Endothelial cell of umbilical vein (primary cell): ENCODE measurements around the gene OGFRL1. TPM values are rescaled to one million over a fixed set of nuclear protein-coding genes. Genes with fewer than 3 reads are reported as not detected.

Experiments
- BruUV-seq: library from RNA; stranded (reverse); fragments of 400-500 nt; replicated peaks from 2 replicates; lab custom pipeline; 2021; lab: Mats Ljungman, UMichigan
- CTCF ChIA-PET: fragments of 300-600, 350-600 bp; sonication (Branson Sonifier 250); formaldehyde crosslinking; loops from one replicate; lab custom pipeline; 2021; ENCODE audit warnings: antibody characterized with exemption, inconsistent platforms; lab: Charles Lee
- POLR2A ChIA-PET: fragments of 300-600, 350-600 bp; sonication (Branson Sonifier 250); formaldehyde crosslinking; loops from one replicate; lab custom pipeline; 2021; ENCODE audit warnings: antibody characterized with exemption, inconsistent platforms; lab: Charles Lee
- DNase-seq: peaks from one replicate; pipeline ENCODE4 v3.0.0-alpha.2; 2011; ENCODE audit warnings: low read depth, low spot score
- FAIRE-seq: peaks from 2 replicates; lab custom pipeline; 2011; peaks lifted over from hg19 to GRCh38; lab: Jason Lieb, UNC
- H2AFZ ChIP-seq: 2 replicates; pipeline ENCODE4 v1.6.0; 2012; ENCODE audit warnings: low read depth, low read length, control low read depth, inconsistent platforms
- H3K27ac ChIP-seq: 2 replicates; pipeline ENCODE4 v1.5.1; 2011; ENCODE audit warnings: low read depth, mild to moderate bottlenecking, control low read depth, low read length, moderate library complexity; ENCODE audit not compliant: insufficient read depth
- H3K27me3 ChIP-seq, 2 experiments: 2 replicates each; pipeline versions ENCODE4 v1.6.0 to v1.6.1; 2011; ENCODE audit warnings: low read length in 2 of 2, mixed read lengths in 1 of 2; ENCODE audit not compliant: control insufficient read depth in 2 of 2, insufficient read depth in 2 of 2
- H3K36me3 ChIP-seq, 2 experiments: 2 replicates in 1 of 2; 3 replicates in 1 of 2; pipeline ENCODE4 v1.5.1; 2011; ENCODE audit warnings: low read length in 2 of 2, mild to moderate bottlenecking in 1 of 2, moderate library complexity in 1 of 2; ENCODE audit not compliant: control insufficient read depth in 2 of 2, insufficient read depth in 2 of 2; ENCODE audit errors: extremely low read depth in 1 of 2
- H3K4me1 ChIP-seq: 3 replicates; pipeline ENCODE4 v1.5.1; 2011; ENCODE audit warnings: mild to moderate bottlenecking, low read length; ENCODE audit not compliant: control insufficient read depth, insufficient read depth; ENCODE audit errors: extremely low read depth
- H3K4me2 ChIP-seq: 2 replicates; pipeline ENCODE4 v1.6.1; 2011; ENCODE audit warnings: low read length, control low read depth, mixed read lengths; ENCODE audit not compliant: insufficient read depth
- H3K4me3 ChIP-seq, 3 experiments: fragments of 200-600 bp in 1 of 3; sonication (generic), shearing (Covaris generic) in 1 of 3; replicated peaks in 1 of 3; 2 replicates each; pipeline ENCODE4 v1.5.1; 2011 to 2016; ENCODE audit warnings: control low read depth in 3 of 3, low read length in 3 of 3, mild to moderate bottlenecking in 2 of 3, inconsistent platforms in 1 of 3, low read depth in 1 of 3, moderate library complexity in 1 of 3; ENCODE audit not compliant: insufficient read depth in 1 of 3
- H3K79me2 ChIP-seq: 2 replicates; pipeline ENCODE4 v1.6.0; 2012; ENCODE audit warnings: low read length, inconsistent platforms; ENCODE audit not compliant: control insufficient read depth, insufficient read depth
- H3K9ac ChIP-seq: replicated peaks from 2 replicates; pipeline ENCODE3; 2011; ENCODE audit warnings: low read length, control low read depth; ENCODE audit not compliant: insufficient read depth; ENCODE audit errors: extremely low read depth
- H3K9me1 ChIP-seq: replicated peaks from 3 replicates; pipeline ENCODE4 v1.6.0; 2011; ENCODE audit warnings: mild to moderate bottlenecking, low read length; ENCODE audit not compliant: control insufficient read depth, insufficient read depth; ENCODE audit errors: extremely low read depth
- H3K9me3 ChIP-seq: replicated peaks from 2 replicates; pipeline ENCODE4 v1.5.1; 2012; ENCODE audit warnings: low read length, inconsistent platforms; ENCODE audit not compliant: control insufficient read depth, insufficient read depth
- H4K20me1 ChIP-seq: replicated peaks from 2 replicates; pipeline ENCODE3; 2011; ENCODE audit warnings: mild to moderate bottlenecking, low read length; ENCODE audit not compliant: control insufficient read depth, insufficient read depth; ENCODE audit errors: extremely low read depth
- EZH2 ChIP-seq: IDR thresholded peaks from 2 replicates; pipeline ENCODE4 v1.6.1; 2012; ENCODE audit warnings: borderline replicate concordance, low read depth, mild to moderate bottlenecking, moderate library complexity, low read length, inconsistent platforms; ENCODE audit not compliant: severe bottlenecking
- FOS ChIP-seq: IDR thresholded peaks from 2 replicates; pipeline ENCODE4 v1.6.1; 2011; ENCODE audit warnings: mild to moderate bottlenecking, low read length, moderate library complexity, borderline replicate concordance; ENCODE audit not compliant: insufficient read depth
- GATA2 ChIP-seq: IDR thresholded peaks from 2 replicates; pipeline ENCODE4 v1.7.0; 2011; ENCODE audit warnings: low read depth, mild to moderate bottlenecking, moderate library complexity, mixed read lengths, low read length; ENCODE audit not compliant: insufficient read length, insufficient read depth
- JUN ChIP-seq: IDR thresholded peaks from 2 replicates; pipeline ENCODE4 v1.6.1; 2011; ENCODE audit warnings: borderline replicate concordance, low read depth; ENCODE audit not compliant: insufficient read length, insufficient read depth
- MYC ChIP-seq: IDR thresholded peaks from one replicate; pipeline ENCODE4 v1.6.1; 2011; ENCODE audit warnings: mild to moderate bottlenecking, low read depth, low read length
- POLR2A ChIP-seq: IDR thresholded peaks from 2 replicates; pipeline ENCODE4 v1.6.1; 2012; ENCODE audit warnings: low read depth, mild to moderate bottlenecking, control low read depth, low read length
- POLR2AphosphoS5 ChIP-seq: IDR thresholded peaks from 2 replicates; pipeline ENCODE4 v1.6.1; 2012; ENCODE audit warnings: low read depth, mild to moderate bottlenecking, control low read depth, low read length, moderate library complexity; ENCODE audit not compliant: insufficient read depth
- dilution Hi-C: fragments of 300-500 bp; cut with MboI; formaldehyde crosslinking; loops from one replicate; pipeline ENCODE4 v1.15.0; 2019; ENCODE audit warnings: low sequenced_read_pairs; ENCODE audit not compliant: extremely low pct_ligation_motif_present
- intact Hi-C: fragments of 100-400 bp; cut with micrococcal nuclease; formaldehyde crosslinking; loops from one replicate; pipeline ENCODE4 v1.10.0; 2022
- polyA plus RNA-seq, 4 experiments: library from polyadenylated mRNA; depleted of rRNA in 3 of 4; stranded (reverse) in 3 of 4; unstranded in 1 of 4; fragments of >200 nt; gene quantifications; 2 replicates each; pipeline versions ENCODE4 v1.2.1 to v1.2.3, GENCODE V29; 2011 to 2012; ENCODE audit warnings: missing spikeins in 1 of 4
- total RNA-seq: library from RNA; stranded (reverse); gene quantifications from 2 replicates; pipeline ENCODE4 v1.2.3, GENCODE V29; 2021
- TF ChIP-seq, protein P1 (sequence below), 2 donors: IDR thresholded peaks; 1 replicate in 1 of 2; 2 replicates in 1 of 2; pipeline ENCODE4 v1.5.1; 2011; ENCODE audit warnings: low read length in 2 of 2, mild to moderate bottlenecking in 2 of 2, moderate library complexity in 2 of 2, control low read depth in 1 of 2, inconsistent platforms in 1 of 2, low read depth in 1 of 2; ENCODE audit not compliant: insufficient read depth in 1 of 2; ENCODE audit errors: extremely low read depth in 1 of 2
- TF ChIP-seq, protein P2 (sequence below): IDR thresholded peaks from 2 replicates; pipeline ENCODE4 v1.6.1; 2011; ENCODE audit not compliant: insufficient read depth, insufficient read length

The OGFRL1 gene
- total and polyA plus RNA-seq, 2 donors (not counting 3 experiments of a cell fraction or from before 2014, with no cell fraction given) = 3.4 to 19.4 TPM

DNA sequence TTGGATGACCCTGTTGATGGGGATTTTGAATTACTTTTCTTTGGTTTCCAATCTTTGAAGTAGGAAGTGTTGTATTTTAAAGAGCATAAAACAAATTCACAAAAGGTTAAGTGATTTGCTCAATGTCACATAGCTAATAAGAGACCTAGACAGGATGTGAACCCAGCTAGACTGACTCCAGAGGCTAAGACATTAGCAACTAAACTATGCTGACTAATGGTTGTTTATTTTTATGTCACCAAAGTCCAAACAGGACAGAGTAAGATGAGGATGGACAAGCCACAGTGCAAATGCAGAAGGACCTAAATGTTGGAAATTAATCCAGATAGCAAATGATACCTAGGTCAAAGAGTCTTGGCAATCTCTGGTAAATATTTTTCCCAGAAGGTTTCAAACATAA, 38.0 kb downstream of the OGFRL1 start:
- H3K9ac ChIP-seq = no peak overlapping the region
- no peak overlapping the region for H3K4me2 ChIP-seq
- H3K36me3 ChIP-seq = no peaks in the 10 kb centered on the region
- no peaks in the 10 kb centered on the region for H3K9me3 ChIP-seq
- no peaks in the 10 kb centered on the region for H3K79me2 ChIP-seq
- no peaks in the 10 kb centered on the region for H3K4me1 ChIP-seq
- FAIRE-seq (no peak), DNase-seq (no peak)
- no peak overlapping the region for H3K27ac ChIP-seq
- BruUV-seq = no TSS peak
- H3K4me3 ChIP-seq = no peak overlapping the region
- H2AFZ ChIP-seq = no peak overlapping the region
- TF ChIP-seq, protein P1, sequence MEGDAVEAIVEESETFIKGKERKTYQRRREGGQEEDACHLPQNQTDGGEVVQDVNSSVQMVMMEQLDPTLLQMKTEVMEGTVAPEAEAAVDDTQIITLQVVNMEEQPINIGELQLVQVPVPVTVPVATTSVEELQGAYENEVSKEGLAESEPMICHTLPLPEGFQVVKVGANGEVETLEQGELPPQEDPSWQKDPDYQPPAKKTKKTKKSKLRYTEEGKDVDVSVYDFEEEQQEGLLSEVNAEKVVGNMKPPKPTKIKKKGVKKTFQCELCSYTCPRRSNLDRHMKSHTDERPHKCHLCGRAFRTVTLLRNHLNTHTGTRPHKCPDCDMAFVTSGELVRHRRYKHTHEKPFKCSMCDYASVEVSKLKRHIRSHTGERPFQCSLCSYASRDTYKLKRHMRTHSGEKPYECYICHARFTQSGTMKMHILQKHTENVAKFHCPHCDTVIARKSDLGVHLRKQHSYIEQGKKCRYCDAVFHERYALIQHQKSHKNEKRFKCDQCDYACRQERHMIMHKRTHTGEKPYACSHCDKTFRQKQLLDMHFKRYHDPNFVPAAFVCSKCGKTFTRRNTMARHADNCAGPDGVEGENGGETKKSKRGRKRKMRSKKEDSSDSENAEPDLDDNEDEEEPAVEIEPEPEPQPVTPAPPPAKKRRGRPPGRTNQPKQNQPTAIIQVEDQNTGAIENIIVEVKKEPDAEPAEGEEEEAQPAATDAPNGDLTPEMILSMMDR (IDR thresholded peaks at IDR 0.05; ENCODE audit: extremely low read depth in 1 of 2, insufficient read depth in 1 of 2, low read depth in 1 of 2, low read length in 2 of 2) = no peak
- no peak for TF ChIP-seq POLR2A
- TF ChIP-seq FOS = no peak
- no peak for TF ChIP-seq MYC
- TF ChIP-seq POLR2AphosphoS5 = no peak
- TF ChIP-seq, protein P2, sequence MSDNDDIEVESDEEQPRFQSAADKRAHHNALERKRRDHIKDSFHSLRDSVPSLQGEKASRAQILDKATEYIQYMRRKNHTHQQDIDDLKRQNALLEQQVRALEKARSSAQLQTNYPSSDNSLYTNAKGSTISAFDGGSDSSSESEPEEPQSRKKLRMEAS = no peak
- TF ChIP-seq GATA2 = no peak
- TF ChIP-seq EZH2 = no peak
- TF ChIP-seq JUN = no peak
- dilution Hi-C loops = no loop called here
- CTCF ChIA-PET = no interaction called here
- H4K20me1 ChIP-seq = no peaks in the 10 kb centered on the region
- intact Hi-C loops = no loop called here
- H3K9me1 ChIP-seq = no peaks in the 10 kb centered on the region
- POLR2A ChIA-PET = no interaction called here
- H3K27me3 ChIP-seq = no peaks in the 10 kb centered on the region
